Thyroid gland (tissue), 4 donors: ENCODE results near the gene LTA. TPM values are rescaled to one million over a fixed set of nuclear protein-coding genes. Genes with fewer than 3 reads are reported as not detected.
A peak's percentile ranks its signal among the peaks of the same experiment; 100 is the strongest.

ENCODE experiments used
- DNase-seq, 2 donors: peaks; one replicate each; pipeline ENCODE4 v3.0.0-alpha.2; 2019
- H3K27ac ChIP-seq, 3 donors: fragments of 200-600 bp; sonication (generic); 1 replicate in 2 of 3; 2 replicates in 1 of 3; pipeline ENCODE4 v1.5.1; 2016 to 2019; ENCODE audit warnings: mild to moderate bottlenecking in 1 of 3, moderate library complexity in 1 of 3
- H3K27me3 ChIP-seq: fragments of 200-600 bp; sonication (generic); one replicate; pipeline ENCODE4 v1.5.1; 2019
- H3K36me3 ChIP-seq, 2 donors: fragments of 200-600 bp; sonication (generic); one replicate each; pipeline ENCODE4 v1.5.1; 2016 to 2019
- H3K4me1 ChIP-seq, 2 donors: fragments of 200-600 bp; sonication (generic); one replicate each; pipeline ENCODE4 v1.5.1; 2017 to 2019
- H3K4me3 ChIP-seq, 3 donors: fragments of 200-600 bp; sonication (generic); replicated peaks in 1 of 3; 1 replicate in 2 of 3; 2 replicates in 1 of 3; pipeline ENCODE4 v1.5.1; 2016; ENCODE audit warnings: mild to moderate bottlenecking in 1 of 3
- H3K9me3 ChIP-seq: fragments of 200-600 bp; sonication (generic); one replicate; pipeline ENCODE4 v1.5.1; 2017
- POLR2A ChIP-seq, 2 donors: fragments of 450-650 bp; IDR thresholded peaks; one replicate each; pipeline ENCODE4 v1.6.1; 2017; ENCODE audit warnings: antibody characterized with exemption in 2 of 2, mild to moderate bottlenecking in 2 of 2, moderate library complexity in 1 of 2
- WGBS, 2 donors: methylation state at CpG; one replicate each; pipeline ENCODE4 v1.1.5; 2017; 5-methylcytosine and 5-hydroxymethylcytosine counted together
- intact Hi-C: fragments of 100-400 bp; cut with DNase I; formaldehyde crosslinking; loops from one replicate; pipeline ENCODE4 v1.15.1; 2023
- total RNA-seq, 4 donors: library from RNA; depleted of rRNA; stranded (reverse); fragments of >200 nt; gene quantifications; one replicate each; pipeline ENCODE4 v1.2.3, GENCODE V29; 2016
- TF ChIP-seq, protein P1 (sequence below), 6 experiments: fragments of 200-600 bp in 3 of 6; fragments of 450-650 bp in 3 of 6; sonication (generic) in 3 of 6; IDR thresholded peaks; one replicate each; pipeline ENCODE4 v1.5.1; 2016 to 2019; ENCODE audit warnings: antibody characterized with exemption in 6 of 6, mild to moderate bottlenecking in 2 of 6, inconsistent platforms in 1 of 6, moderate library complexity in 1 of 6

Gene LTA
- total RNA-seq, 4 donors from 2014 or later: not detected

DNA sequence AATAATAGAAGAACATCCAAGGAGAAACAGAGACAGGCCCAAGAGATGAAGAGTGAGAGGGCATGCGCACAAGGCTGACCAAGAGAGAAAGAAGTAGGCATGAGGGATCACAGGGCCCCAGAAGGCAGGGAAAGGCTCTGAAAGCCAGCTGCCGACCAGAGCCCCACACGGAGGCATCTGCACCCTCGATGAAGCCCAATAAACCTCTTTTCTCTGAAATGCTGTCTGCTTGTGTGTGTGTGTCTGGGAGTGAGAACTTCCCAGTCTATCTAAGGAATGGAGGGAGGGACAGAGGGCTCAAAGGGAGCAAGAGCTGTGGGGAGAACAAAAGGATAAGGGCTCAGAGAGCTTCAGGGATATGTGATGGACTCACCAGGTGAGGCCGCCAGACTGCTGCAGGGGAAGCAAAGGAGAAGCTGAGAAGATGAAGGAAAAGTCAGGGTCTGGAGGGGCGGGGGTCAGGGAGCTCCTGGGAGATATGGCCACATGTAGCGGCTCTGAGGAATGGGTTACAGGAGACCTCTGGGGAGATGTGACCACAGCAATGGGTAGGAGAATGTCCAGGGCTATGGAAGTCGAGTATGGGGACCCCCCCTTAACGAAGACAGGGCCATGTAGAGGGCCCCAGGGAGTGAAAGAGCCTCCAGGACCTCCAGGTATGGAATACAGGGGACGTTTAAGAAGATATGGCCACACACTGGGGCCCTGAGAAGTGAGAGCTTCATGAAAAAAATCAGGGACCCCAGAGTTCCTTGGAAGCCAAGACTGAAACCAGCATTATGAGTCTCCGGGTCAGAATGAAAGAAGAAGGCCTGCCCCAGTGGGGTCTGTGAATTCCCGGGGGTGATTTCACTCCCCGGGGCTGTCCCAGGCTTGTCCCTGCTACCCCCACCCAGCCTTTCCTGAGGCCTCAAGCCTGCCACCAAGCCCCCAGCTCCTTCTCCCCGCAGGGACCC is 2.3 kb downstream of the LTA start:
- TF ChIP-seq, protein P1, sequence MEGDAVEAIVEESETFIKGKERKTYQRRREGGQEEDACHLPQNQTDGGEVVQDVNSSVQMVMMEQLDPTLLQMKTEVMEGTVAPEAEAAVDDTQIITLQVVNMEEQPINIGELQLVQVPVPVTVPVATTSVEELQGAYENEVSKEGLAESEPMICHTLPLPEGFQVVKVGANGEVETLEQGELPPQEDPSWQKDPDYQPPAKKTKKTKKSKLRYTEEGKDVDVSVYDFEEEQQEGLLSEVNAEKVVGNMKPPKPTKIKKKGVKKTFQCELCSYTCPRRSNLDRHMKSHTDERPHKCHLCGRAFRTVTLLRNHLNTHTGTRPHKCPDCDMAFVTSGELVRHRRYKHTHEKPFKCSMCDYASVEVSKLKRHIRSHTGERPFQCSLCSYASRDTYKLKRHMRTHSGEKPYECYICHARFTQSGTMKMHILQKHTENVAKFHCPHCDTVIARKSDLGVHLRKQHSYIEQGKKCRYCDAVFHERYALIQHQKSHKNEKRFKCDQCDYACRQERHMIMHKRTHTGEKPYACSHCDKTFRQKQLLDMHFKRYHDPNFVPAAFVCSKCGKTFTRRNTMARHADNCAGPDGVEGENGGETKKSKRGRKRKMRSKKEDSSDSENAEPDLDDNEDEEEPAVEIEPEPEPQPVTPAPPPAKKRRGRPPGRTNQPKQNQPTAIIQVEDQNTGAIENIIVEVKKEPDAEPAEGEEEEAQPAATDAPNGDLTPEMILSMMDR (IDR thresholded peaks at IDR 0.05): no peak
- TF ChIP-seq POLR2A (IDR thresholded peaks at IDR 0.05): no peak
- H3K27me3 ChIP-seq: no peaks in the 10 kb centered on the region
- H3K9me3 ChIP-seq: no peaks in the 10 kb centered on the region
- no peak overlapping the region for H3K27ac ChIP-seq
- intact Hi-C loops: no loop called here
- no peaks in the 10 kb centered on the region for H3K4me1 ChIP-seq
- H3K36me3 ChIP-seq: no peaks in the 10 kb centered on the region
- DNase-seq: no peak
- WGBS, 2 donors: 82 to 85% methylated on average over 14 of the region's 14 CpGs
- no peak overlapping the region for H3K4me3 ChIP-seq

DNA sequence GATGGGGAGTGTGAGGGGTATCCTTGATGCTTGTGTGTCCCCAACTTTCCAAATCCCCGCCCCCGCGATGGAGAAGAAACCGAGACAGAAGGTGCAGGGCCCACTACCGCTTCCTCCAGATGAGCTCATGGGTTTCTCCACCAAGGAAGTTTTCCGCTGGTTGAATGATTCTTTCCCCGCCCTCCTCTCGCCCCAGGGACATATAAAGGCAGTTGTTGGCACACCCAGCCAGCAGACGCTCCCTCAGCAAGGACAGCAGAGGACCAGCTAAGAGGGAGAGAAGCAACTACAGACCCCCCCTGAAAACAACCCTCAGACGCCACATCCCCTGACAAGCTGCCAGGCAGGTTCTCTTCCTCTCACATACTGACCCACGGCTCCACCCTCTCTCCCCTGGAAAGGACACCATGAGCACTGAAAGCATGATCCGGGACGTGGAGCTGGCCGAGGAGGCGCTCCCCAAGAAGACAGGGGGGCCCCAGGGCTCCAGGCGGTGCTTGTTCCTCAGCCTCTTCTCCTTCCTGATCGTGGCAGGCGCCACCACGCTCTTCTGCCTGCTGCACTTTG is 3.3 kb downstream of the LTA start, which contains the start of gene TNF:
TNF (plus strand) TSS at position 231 of the 567 bp plus-strand sequence; CDS start at position 408, 177 bp downstream.
- Histone ChIP-seq H3K27me3 (no peaks in the 10 kb centered on the region), H3K4me3 (no peak within 1 kb of the TSS), H3K9me3 (no peaks in the 10 kb centered on the region), H3K4me1 (no peaks in the 10 kb centered on the region), H3K27ac (no peak within 1 kb of the TSS), H3K36me3 (no peaks in the 10 kb centered on the region)
- WGBS, 2 donors: 44 to 52% methylated on average over 16 to 19 of the region's 19 CpGs
- intact Hi-C loops: no loop called here
- DNase-seq: peak in 1 of 2 donors; percentile 8
- TF ChIP-seq POLR2A (IDR thresholded peaks at IDR 0.05): no peak
- TF ChIP-seq, protein P1 (IDR thresholded peaks at IDR 0.05): no peak

DNA sequence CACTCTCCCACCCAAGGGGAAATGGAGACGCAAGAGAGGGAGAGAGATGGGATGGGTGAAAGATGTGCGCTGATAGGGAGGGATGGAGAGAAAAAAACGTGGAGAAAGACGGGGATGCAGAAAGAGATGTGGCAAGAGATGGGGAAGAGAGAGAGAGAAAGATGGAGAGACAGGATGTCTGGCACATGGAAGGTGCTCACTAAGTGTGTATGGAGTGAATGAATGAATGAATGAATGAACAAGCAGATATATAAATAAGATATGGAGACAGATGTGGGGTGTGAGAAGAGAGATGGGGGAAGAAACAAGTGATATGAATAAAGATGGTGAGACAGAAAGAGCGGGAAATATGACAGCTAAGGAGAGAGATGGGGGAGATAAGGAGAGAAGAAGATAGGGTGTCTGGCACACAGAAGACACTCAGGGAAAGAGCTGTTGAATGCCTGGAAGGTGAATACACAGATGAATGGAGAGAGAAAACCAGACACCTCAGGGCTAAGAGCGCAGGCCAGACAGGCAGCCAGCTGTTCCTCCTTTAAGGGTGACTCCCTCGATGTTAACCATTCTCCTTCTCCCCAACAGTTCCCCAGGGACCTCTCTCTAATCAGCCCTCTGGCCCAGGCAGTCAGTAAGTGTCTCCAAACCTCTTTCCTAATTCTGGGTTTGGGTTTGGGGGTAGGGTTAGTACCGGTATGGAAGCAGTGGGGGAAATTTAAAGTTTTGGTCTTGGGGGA is 4.0 kb downstream of the LTA start:
- Histone ChIP-seq H3K36me3 (no peaks in the 10 kb centered on the region), H3K9me3 (no peaks in the 10 kb centered on the region), H3K27ac (no peak overlapping the region), H3K4me1 (peaks cover 0 to 3% of the 10 kb centered on the region in 2 donors), H3K4me3 (no peak overlapping the region), H3K27me3 (no peaks in the 10 kb centered on the region)
- 70 to 74% methylated on average over 8 of the region's 8 CpGs for WGBS, 2 donors
- intact Hi-C loops: no loop called here
- TF ChIP-seq, protein P1 (IDR thresholded peaks at IDR 0.05): no peak
- TF ChIP-seq POLR2A (IDR thresholded peaks at IDR 0.05): no peak
- DNase-seq: no peak

DNA sequence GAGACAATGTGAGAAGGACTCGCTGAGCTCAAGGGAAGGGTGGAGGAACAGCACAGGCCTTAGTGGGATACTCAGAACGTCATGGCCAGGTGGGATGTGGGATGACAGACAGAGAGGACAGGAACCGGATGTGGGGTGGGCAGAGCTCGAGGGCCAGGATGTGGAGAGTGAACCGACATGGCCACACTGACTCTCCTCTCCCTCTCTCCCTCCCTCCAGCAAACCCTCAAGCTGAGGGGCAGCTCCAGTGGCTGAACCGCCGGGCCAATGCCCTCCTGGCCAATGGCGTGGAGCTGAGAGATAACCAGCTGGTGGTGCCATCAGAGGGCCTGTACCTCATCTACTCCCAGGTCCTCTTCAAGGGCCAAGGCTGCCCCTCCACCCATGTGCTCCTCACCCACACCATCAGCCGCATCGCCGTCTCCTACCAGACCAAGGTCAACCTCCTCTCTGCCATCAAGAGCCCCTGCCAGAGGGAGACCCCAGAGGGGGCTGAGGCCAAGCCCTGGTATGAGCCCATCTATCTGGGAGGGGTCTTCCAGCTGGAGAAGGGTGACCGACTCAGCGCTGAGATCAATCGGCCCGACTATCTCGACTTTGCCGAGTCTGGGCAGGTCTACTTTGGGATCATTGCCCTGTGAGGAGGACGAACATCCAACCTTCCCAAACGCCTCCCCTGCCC is 4.9 kb downstream of the LTA start:
- H3K4me3 ChIP-seq: no peak overlapping the region
- no peak overlapping the region for H3K27ac ChIP-seq
- 82 to 84% methylated on average over 19 of the region's 19 CpGs for WGBS, 2 donors
- intact Hi-C loops: no loop called here
- no peak for TF ChIP-seq POLR2A (IDR thresholded peaks at IDR 0.05)
- TF ChIP-seq, protein P1 (IDR thresholded peaks at IDR 0.05): no peak
- H3K4me1 ChIP-seq: peaks cover 7 to 10% of the 10 kb centered on the region in 2 donors
- DNase-seq: no peak
- H3K36me3 ChIP-seq: no peaks in the 10 kb centered on the region
- H3K27me3 ChIP-seq: no peaks in the 10 kb centered on the region
- no peaks in the 10 kb centered on the region for H3K9me3 ChIP-seq
